ENCODE results near the gene DGKI. TPM values are rescaled to one million over a fixed set of nuclear protein-coding genes. Genes with fewer than 3 reads are reported as not detected.

DGKI gene
- total RNA-seq, 1 experiment from 2014 or later: 0.55 TPM

GRCh38 chr7:137778511-137778910, 68.3 kb downstream of the DGKI start:
- no peaks in the 10 kb centered on the region for H3K27me3 Mint-ChIP-seq (ENCODE audit: low read depth)
- Histone ChIP-seq H2BK5ac (ENCODE audit: insufficient read length, low read length) (no peak overlapping the region), H3K23ac (ENCODE audit: insufficient read length, low read depth, low read length) (no peak overlapping the region), H3K9ac (ENCODE audit: extremely low read depth, insufficient read length, low read length) (no peak overlapping the region), H2AFZ (ENCODE audit: low read length) (no peak overlapping the region), H3K27me3 (ENCODE audit: insufficient read depth, low read length) (no peaks in the 10 kb centered on the region), H3K4ac (ENCODE audit: low read depth, low read length) (no peak overlapping the region), H3K14ac (ENCODE audit: insufficient read depth, low read length) (no peak overlapping the region), H3K27ac (ENCODE audit: insufficient read length, low read depth, low read length) (no peak overlapping the region), H2BK20ac (ENCODE audit: low read depth, low read length, poor library complexity, severe bottlenecking) (no peak overlapping the region), H3K18ac (ENCODE audit: insufficient read length, low read depth, low read length) (no peak overlapping the region), H4K20me1 (ENCODE audit: control insufficient read depth, insufficient read depth, insufficient read length) (no peaks in the 10 kb centered on the region), H3K4me2 (ENCODE audit: insufficient read depth, insufficient read length, low read length) (no peak overlapping the region), H2AK5ac (ENCODE audit: insufficient read length, low read length) (no peak overlapping the region), H2BK12ac (ENCODE audit: insufficient read length, low read depth, low read length) (no peak overlapping the region), H3T11ph (ENCODE audit: low read length) (no peak overlapping the region), H4K5ac (ENCODE audit: insufficient read length, low read depth, low read length) (no peak overlapping the region), H3K4me1 (ENCODE audit: insufficient read depth, low read length) (no peaks in the 10 kb centered on the region; the same call in 1 of the 2 replicates), H3K9me3 (ENCODE audit: control insufficient read depth, low read depth, low read length) (no peaks in the 10 kb centered on the region), H2BK15ac (ENCODE audit: low read depth, low read length) (no peak overlapping the region), H3K79me2 (ENCODE audit: insufficient read depth, low read length) (no peaks in the 10 kb centered on the region), H2BK120ac (ENCODE audit: low read depth, low read length, poor library complexity, severe bottlenecking) (no peak overlapping the region), H3K56ac (ENCODE audit: insufficient read length, low read depth, low read length) (no peak overlapping the region), H4K8ac (replicated peaks; ENCODE audit: insufficient read length, low read depth, low read length) (no peak overlapping the region), H3K79me1 (ENCODE audit: insufficient read depth, low read depth, low read length, poor library complexity, severe bottlenecking) (no peaks in the 10 kb centered on the region), H3K23me2 (ENCODE audit: insufficient read length, low read depth, low read length, poor library complexity, severe bottlenecking) (no peaks in the 10 kb centered on the region), H4K91ac (ENCODE audit: insufficient read length, low read depth, low read length) (no peak overlapping the region)
- H3K27ac Mint-ChIP-seq: no peak overlapping the region
- peaks cover 2 to 5% of the 10 kb centered on the region in 2 experiments; a peak in 2 of 5 replicates for H3K9me3 Mint-ChIP-seq
- peaks cover 0 to 10% (median 0%) of the 10 kb centered on the region in 3 experiments; a peak in 2 of 7 replicates for H3K36me3 Mint-ChIP-seq (ENCODE audit: insufficient read depth in 1 of 3, low read depth in 3 of 3)
- TF ChIP-seq CTCF (conservative IDR thresholded peaks at IDR 0.05): no peak
- H3K4me1 Mint-ChIP-seq: peaks cover 21 to 22% of the 10 kb centered on the region in 2 experiments
- no peak for DNase-seq
- no peak overlapping the region for H3K4me3 Mint-ChIP-seq
